RKO (cell line): Measurements from ENCODE around the gene PGM5.

Source experiments
- DNase-seq: peaks from one replicate; pipeline ENCODE4 v3.0.0-alpha.2; 2016; ENCODE audit warnings: low spot score

PGM5 gene

DNA sequence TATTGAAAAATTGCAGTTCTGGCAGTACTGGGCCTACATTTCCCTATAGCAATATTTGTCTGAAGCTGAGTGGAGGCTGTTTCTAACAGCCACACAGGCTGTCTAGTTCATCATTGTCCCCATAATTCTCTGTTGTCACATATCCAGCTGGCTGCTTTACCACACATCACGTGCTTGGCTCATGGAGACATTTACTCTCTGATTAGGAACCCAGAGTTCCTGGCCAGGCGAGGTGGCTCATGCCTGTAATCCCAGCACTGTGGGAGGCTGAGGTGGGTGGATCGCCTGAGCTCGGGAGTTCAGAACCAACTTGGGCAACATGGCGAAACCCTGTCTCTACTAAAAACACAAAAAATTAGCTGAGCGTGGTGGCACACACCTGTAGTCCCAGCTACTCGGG is 81.4 kb downstream of the PGM5 start:
- DNase-seq = no peak

- DNase-seq = no peak
Measured at GRCh38 chr9:68443624-68444023, 87.2 kb downstream of the PGM5 start.

DNA sequence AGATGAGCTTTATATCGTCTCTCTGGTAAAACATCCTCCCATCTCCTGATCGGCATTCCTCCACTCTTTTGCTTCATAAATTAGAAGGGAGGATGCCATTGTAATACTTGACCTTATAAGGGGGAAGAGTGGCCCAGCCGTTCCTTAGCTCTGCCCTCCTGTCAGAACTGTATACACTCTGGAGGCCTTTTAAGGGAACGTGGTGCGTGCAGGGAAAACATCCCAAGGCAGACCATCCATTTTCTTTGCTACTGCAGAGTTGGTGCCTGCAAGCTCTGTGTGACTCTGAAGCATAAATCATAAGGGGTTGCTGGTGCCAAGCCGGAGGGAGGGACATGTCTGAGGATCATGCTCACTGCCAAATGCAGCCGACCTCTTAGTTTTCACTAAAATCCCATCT is 90.4 kb downstream of the PGM5 start:
- no peak for DNase-seq

DNA sequence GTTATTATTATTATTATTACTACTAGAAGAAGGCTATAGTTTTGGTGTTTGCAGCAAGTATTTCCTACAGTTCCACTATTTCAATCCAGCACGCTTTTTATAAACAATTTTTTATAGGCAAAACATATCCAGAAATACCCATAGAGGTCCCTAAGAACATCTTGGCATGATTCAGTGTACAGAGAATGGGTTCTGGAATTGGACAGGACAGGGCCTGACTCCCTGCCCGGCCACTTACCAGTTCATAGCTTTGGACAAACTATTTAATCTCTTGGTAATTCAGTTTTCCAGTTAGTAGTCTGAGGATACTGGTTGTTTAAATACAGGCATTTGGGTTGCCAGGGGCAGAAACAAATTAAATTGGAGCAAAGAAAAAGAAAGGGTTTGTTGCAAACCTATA is 91.2 kb downstream of the PGM5 start:
- no peak for DNase-seq

GRCh38 chr9:68454579-68455334 is 98.3 kb downstream of the PGM5 start:
- DNase-seq = no peak

GRCh38 chr9:68455451-68455850 is 99.0 kb downstream of the PGM5 start:
- DNase-seq = no peak

DNA sequence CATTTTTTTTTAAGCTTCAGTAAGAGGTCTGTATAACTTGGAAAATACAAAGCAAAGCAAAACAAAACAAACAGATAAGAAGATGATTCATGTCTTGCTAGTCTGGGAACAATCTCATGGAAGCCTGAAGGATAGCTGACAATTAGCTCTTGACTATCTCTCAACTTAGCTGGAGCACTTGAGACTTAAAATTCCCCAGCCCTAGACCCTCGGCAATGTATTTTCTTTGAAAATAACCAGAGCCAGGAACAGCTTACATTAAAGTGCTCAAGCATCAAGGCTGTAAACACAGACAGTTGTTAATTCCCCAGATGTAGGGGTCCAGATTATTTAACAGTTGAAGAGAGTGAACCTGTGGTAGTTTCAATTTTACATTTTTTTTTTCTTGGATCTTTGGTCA is 101.4 kb downstream of the PGM5 start:
- DNase-seq = no peak

DNA sequence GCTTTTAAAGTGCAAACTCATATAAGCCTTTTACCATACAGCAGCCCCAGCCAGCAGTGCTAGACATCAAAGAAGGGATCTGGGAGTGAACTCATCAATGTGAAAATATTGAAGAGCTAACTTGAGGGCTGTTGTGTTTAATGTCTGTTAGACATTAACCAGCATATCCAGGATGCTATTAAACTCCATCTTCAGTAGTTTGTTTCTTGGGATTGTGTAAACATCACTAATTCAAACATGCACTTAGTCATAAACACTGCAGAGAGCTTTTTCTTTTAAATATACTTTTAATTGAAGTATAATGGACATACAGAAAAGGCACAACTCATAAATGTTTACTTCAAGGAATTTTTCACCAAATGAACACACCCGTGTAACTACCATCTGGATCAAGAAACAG is 102.5 kb downstream of the PGM5 start:
- DNase-seq = no peak

- DNase-seq = no peak
Measured at GRCh38 chr9:68462105-68462775, 105.8 kb downstream of the PGM5 start.

- no peak for DNase-seq
Measured at GRCh38 chr9:68470067-68470466, 113.7 kb downstream of the PGM5 start.

DNA sequence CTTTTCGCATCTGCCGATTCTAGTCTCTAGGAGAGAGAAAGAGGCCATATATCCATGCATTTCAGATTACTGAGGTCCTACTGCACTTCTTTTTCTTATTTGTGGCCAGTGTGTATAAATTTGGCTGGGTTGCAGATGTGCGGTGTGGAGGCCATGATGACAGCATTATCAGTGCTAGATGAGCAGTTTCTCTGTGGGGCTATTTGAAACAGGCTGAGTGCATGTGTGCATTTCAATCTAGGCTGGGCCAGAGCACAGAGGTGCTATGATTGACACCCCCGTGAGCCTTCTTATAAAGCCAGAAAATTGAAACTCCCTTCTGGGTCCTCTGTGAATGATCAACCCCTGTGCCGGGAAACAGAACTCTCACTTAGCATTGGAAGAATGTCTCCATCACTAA is 114.2 kb downstream of the PGM5 start:
- no peak for DNase-seq

DNA sequence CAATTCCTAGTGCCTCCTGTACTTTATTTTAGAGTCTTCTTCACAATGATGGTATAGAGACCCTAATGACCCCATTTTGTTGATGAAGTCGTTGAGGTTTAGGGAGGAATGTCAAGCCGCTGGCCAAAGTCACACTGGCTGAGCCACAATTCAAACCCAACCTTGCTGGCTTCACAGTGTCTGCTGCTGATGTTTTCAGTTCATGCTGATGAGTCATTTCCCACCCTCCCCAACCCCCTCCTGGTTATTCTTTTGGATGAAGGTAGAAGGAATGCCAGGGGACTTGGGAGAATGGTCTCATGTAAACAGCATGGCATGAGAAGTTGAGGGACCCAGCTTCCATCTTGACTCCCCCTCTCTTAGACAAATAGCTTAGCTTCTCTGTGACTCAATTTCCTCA is 115.7 kb downstream of the PGM5 start:
- DNase-seq = no peak

DNA sequence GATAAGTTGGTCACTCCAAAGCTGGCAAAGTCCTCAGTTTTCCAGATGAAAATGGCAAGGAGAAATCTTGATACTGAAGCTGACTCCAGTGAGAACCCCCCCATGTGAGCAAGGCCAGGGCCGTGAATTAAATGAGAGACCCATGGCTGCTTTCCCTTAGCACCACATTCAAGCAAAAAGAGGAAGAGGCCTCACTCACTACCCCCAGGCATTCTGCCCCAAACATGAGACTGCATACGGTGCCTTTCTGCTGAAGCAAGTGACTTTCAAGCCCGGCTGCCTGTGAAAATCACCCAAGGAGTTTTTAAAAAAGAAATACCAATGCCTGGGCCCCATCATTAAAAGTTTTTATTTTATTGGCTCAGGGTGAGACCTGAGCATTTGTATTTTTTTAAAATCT is 117.4 kb downstream of the PGM5 start:
- DNase-seq = no peak

GRCh38 chr9:68476422-68476821 is 120.0 kb downstream of the PGM5 start:
- DNase-seq = no peak

DNA sequence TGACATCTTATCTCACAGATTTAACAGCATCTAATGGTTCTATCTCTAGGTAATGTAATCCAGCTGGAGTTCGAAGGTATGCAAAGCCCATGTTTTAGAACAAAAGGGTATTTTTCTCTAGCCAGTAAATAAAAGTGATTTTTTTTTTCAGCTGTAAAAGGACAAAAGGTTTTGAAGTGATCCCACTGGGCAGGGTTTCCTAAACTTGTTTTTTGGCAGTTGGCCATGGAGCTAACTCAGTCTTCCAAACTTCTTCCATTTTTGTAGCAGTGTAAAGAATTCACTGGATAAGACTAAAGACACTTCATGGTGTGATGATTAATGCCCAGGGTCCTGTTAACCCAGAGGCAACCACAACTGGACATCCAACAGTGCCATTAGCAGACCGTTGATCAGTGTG is 120.4 kb downstream of the PGM5 start:
- DNase-seq = no peak

GRCh38 chr9:68480807-68481206 is 124.4 kb downstream of the PGM5 start:
- no peak for DNase-seq

DNA sequence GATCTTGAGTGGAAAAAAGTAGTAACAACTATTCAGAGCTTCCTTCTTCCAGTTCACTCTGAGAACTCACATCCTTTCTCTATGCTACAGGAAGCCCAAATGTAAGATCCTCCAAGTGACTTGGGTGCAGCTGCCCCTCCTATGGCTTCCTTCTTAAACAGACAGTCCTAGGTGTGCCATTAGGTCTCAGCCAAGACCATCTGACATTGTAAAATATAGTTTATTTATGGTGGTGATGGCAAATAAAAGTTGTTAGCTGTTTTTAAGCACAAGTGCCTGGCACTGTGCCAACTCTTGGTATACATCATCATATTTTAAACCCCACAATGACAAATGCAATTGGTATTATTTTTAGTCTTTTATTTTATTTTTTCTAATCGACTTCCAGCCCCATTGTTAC is 126.1 kb downstream of the PGM5 start:
- DNase-seq = no peak

- no peak for DNase-seq
Measured at GRCh38 chr9:68488126-68488525, 131.7 kb downstream of the PGM5 start.

GRCh38 chr9:68489646-68490045 is 133.2 kb downstream of the PGM5 start:
- DNase-seq = no peak

GRCh38 chr9:68492806-68493205 is 136.4 kb downstream of the PGM5 start:
- DNase-seq = no peak

- DNase-seq = no peak
Measured at GRCh38 chr9:68493541-68493940, 137.1 kb downstream of the PGM5 start.

DNA sequence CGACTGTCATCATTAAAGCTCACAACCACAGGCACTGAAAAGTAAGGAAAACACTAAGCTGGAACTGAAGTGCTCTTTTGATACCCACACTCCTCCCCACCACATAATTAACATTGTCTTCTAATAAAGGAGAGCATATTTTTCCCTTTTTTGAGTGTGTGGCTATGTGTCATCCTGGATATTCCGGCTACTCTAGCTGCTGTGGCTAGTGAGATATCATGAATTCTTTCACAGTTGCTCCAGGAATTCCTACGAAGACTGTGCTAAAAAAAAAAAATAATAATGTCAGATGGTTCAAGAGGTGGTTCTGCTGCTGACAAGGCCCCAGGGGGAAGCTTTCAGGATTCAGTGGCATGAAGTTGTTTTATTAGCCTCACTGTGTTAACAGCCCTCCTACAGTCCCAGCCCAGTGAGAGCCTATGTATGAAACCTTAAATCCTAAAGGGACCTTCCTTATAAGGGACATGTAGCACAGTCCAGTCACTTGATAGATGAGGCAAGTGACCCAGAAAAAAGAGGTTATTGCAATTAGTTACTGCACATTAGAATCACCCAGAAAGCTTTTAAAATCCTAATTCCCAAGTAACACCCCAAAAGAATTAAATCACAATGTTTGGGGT is 137.7 kb downstream of the PGM5 start:
- no peak for DNase-seq

- no peak for DNase-seq
Measured at GRCh38 chr9:68495247-68495646, 138.8 kb downstream of the PGM5 start.

GRCh38 chr9:68496356-68496755 is 139.9 kb downstream of the PGM5 start:
- DNase-seq = no peak
